K562 (cell line): ENCODE measurements around the gene RBFOX2. TPM values are rescaled to one million over a fixed set of nuclear protein-coding genes. Genes with fewer than 3 reads are reported as not detected.

Experiments
- ATAC-seq: fragments of 200-7000 bp; cut with Tn5 transposase; 3 replicates; pipeline ENCODE4 v1.9.1; 2020; ENCODE audit warnings: moderate library complexity
- BruUV-seq: library from RNA; stranded (reverse); fragments of 400-500 nt; replicated peaks from 2 replicates; lab custom pipeline; 2021; lab: Mats Ljungman, UMichigan
- CTCF ChIA-PET: fragments of 300-600 bp; formaldehyde crosslinking; extraction: SDS; loops from one replicate; lab custom pipeline; 2021; ENCODE audit warnings: low intra/inter-chr PET ratio; lab: Yijun Ruan, JAX
- POLR2A ChIA-PET: fragments of 300-600, 350-650 bp; sonication (Branson Sonifier 250); formaldehyde crosslinking; extraction: SDS; loops from one replicate; lab custom pipeline; 2021; ENCODE audit warnings: antibody characterized with exemption, inconsistent platforms; lab: Yijun Ruan, JAX
- DNase-seq, 4 experiments: peaks; one replicate each; pipeline versions ENCODE4 v3.0.0 to v3.0.0-alpha.2; 2011 to 2018; ENCODE audit warnings: low spot score in 3 of 4, mixed read lengths in 3 of 4; ENCODE audit errors: extremely low read depth in 1 of 4
- FAIRE-seq: peaks from 2 replicates; lab custom pipeline; 2011; peaks lifted over from hg19 to GRCh38; lab: Jason Lieb, UNC
- H2AFZ ChIP-seq: 2 replicates; pipeline ENCODE4 v1.6.0; 2011; ENCODE audit warnings: low read depth, low read length, control low read depth, inconsistent platforms
- H3K27ac ChIP-seq: fragments of 200-600 bp; 3 replicates; pipeline ENCODE4 v1.8.0; 2011; ENCODE audit warnings: low read depth, mild to moderate bottlenecking, control low read depth, inconsistent platforms, low read length, moderate library complexity, mixed read lengths; ENCODE audit errors: extremely low read depth
- H3K27me3 ChIP-seq, 2 experiments: fragments of 300-600 bp in 1 of 2; 2 replicates in 1 of 2; 3 replicates in 1 of 2; pipeline versions ENCODE4 v1.6.0 to v1.8.0; 2011; ENCODE audit warnings: inconsistent platforms in 2 of 2, low read length in 2 of 2, mild to moderate bottlenecking in 1 of 2, mixed read lengths in 1 of 2, moderate library complexity in 1 of 2; ENCODE audit not compliant: control insufficient read depth in 2 of 2, insufficient read depth in 2 of 2
- H3K36me3 ChIP-seq: fragments of 300-600 bp; 3 replicates; pipeline ENCODE4 v1.8.0; 2011; ENCODE audit warnings: mild to moderate bottlenecking, low read length, inconsistent platforms; ENCODE audit not compliant: control insufficient read depth, insufficient read depth
- H3K4me1 ChIP-seq, 2 experiments: fragments of 200-600 bp in 1 of 2; replicated peaks in 1 of 2; 2 replicates in 1 of 2; 3 replicates in 1 of 2; pipeline versions ENCODE4 v1.5.1 to v1.8.0; 2011; ENCODE audit warnings: inconsistent platforms in 2 of 2, low read length in 2 of 2, mild to moderate bottlenecking in 1 of 2, mixed read lengths in 1 of 2, moderate library complexity in 1 of 2; ENCODE audit not compliant: control insufficient read depth in 2 of 2, insufficient read depth in 2 of 2
- H3K4me2 ChIP-seq: 2 replicates; pipeline ENCODE4 v1.6.1; 2011; ENCODE audit warnings: low read length, control low read depth, inconsistent platforms, mixed read lengths; ENCODE audit not compliant: insufficient read depth
- H3K4me3 ChIP-seq: fragments of 200-600 bp; sonication (generic), shearing (Covaris generic); 2 replicates; pipeline ENCODE4 v1.5.1; 2016; ENCODE audit warnings: control low read depth, inconsistent platforms
- H3K79me2 ChIP-seq: fragments of 200-600 bp; 3 replicates; pipeline ENCODE4 v1.8.0; 2011; ENCODE audit warnings: low read length, inconsistent platforms; ENCODE audit not compliant: control insufficient read depth, insufficient read depth
- H3K9ac ChIP-seq, 2 experiments: 2 replicates each; pipeline versions ENCODE4 v1.6.0 to v1.6.1; 2011; ENCODE audit warnings: low read depth in 2 of 2, low read length in 2 of 2, control low read depth in 1 of 2, inconsistent platforms in 1 of 2, mild to moderate bottlenecking in 1 of 2, mixed read lengths in 1 of 2; ENCODE audit not compliant: insufficient read depth in 1 of 2
- H3K9me1 ChIP-seq: one replicate; pipeline ENCODE4 v1.6.0; 2011; ENCODE audit warnings: inconsistent platforms, mild to moderate bottlenecking, low read length, moderate library complexity; ENCODE audit not compliant: control insufficient read depth, insufficient read depth
- H3K9me3 ChIP-seq: replicated peaks from 2 replicates; pipeline ENCODE4 v1.5.1; 2011; ENCODE audit warnings: low read depth, low read length, inconsistent platforms; ENCODE audit not compliant: control insufficient read depth, insufficient read depth
- H4K20me1 ChIP-seq: replicated peaks from 2 replicates; pipeline ENCODE4 v1.6.1; 2011; ENCODE audit warnings: low read length, inconsistent platforms, mixed read lengths; ENCODE audit not compliant: control insufficient read depth, insufficient read depth
- BRD4 ChIP-seq: fragments of 200-600 bp; sonication (generic); IDR thresholded peaks from 2 replicates; pipeline ENCODE4 v1.6.1; 2017; ENCODE audit warnings: inconsistent platforms
- SMARCC2 ChIP-seq: fragments of 450-650 bp; IDR thresholded peaks from 2 replicates; pipeline ENCODE4 v1.6.1; 2017; ENCODE audit warnings: antibody characterized with exemption, moderate library complexity, mild to moderate bottlenecking, low read depth
- TAF1 ChIP-seq: IDR thresholded peaks from 2 replicates; pipeline ENCODE4 v1.6.1; 2011; ENCODE audit warnings: mild to moderate bottlenecking, low read length, moderate library complexity; ENCODE audit not compliant: insufficient read depth, control insufficient read depth, severe bottlenecking; ENCODE audit errors: extremely low read depth
- ZNF253 ChIP-seq: fragments of 250-450 bp; sonication (Bioruptor Pico); conservative IDR thresholded peaks from 2 replicates; pipeline ENCODE4 v1.6.1; 2021; ENCODE audit warnings: mild to moderate bottlenecking
- WGBS: fragments of 100-300 bp; shearing (Covaris generic); methylation state at CpG from one replicate; pipeline ENCODE4 v1.1.6; 2016; ENCODE audit warnings: low coverage, mixed read lengths; ENCODE audit not compliant: insufficient coverage; ENCODE audit errors: missing lambda C conversion rate; 5-methylcytosine and 5-hydroxymethylcytosine counted together
- in situ Hi-C: fragments of 300-500 bp; cut with MboI; formaldehyde crosslinking; loops from 4 replicates; pipeline ENCODE4 v1.15.0; 2018; ENCODE audit warnings: inconsistent platforms, mixed read lengths
- intact Hi-C: fragments of 100-400 bp; cut with micrococcal nuclease; formaldehyde crosslinking; loops from 2 replicates; pipeline ENCODE4 v1.14.2; 2022
- polyA plus RNA-seq, 8 experiments: library from polyadenylated mRNA; depleted of rRNA in 4 of 8; stranded (reverse) in 5 of 8; unstranded in 3 of 8; fragments of >200 nt; fragmentation: Nextera tagmentation in 2 of 8; fragmentation: Illumina TruSeq in 1 of 8; extraction: Ambion mirVana in 2 of 8; extraction: Trizol in 1 of 8; gene quantifications; 2 replicates each; pipeline versions ENCODE4 v1.2.1 to v1.2.3, GENCODE V29; 2011 to 2014; ENCODE audit warnings: inconsistent platforms in 1 of 8, missing spikeins in 1 of 8
- total RNA-seq, 7 experiments: library from RNA; depleted of rRNA in 6 of 7; stranded (reverse); fragments of >200 nt in 6 of 7; fragmentation: Illumina TruSeq in 2 of 7; extraction: Trizol in 2 of 7; gene quantifications; 2 replicates each; pipeline versions ENCODE4 v1.2.1 to v1.2.3, GENCODE V29; 2011 to 2021; ENCODE audit warnings: low replicate concordance in 1 of 7

The RBFOX2 gene
- total and polyA plus RNA-seq, 9 of the 15 experiments (the other 6 are each of a cell fraction or from before 2014, with no cell fraction given), result 5.8 to 24.8 (median 14.2) TPM

DNA sequence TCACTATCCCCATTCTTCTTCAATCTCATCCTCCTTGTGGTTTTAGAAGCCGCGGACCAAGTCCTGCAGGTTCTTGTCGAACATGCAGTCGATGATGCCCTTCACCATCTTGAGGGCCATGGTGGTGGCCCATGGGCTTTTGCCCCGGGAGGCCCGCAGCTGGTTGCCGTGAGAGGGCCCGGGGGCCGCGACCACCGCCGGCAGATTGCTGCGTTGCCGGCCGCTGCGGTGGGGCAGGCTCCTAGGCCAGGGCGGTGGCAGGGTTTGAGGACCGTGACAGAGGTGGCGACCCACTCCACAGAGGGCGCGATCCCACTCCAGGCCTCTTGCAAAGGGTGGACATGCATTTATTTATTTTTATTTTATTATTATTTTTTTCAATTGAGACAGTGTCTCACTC is 244.0 kb downstream of the RBFOX2 start (continued):
- no peak for TF ChIP-seq SMARCC2
- TF ChIP-seq ZNF253, result no peak

DNA sequence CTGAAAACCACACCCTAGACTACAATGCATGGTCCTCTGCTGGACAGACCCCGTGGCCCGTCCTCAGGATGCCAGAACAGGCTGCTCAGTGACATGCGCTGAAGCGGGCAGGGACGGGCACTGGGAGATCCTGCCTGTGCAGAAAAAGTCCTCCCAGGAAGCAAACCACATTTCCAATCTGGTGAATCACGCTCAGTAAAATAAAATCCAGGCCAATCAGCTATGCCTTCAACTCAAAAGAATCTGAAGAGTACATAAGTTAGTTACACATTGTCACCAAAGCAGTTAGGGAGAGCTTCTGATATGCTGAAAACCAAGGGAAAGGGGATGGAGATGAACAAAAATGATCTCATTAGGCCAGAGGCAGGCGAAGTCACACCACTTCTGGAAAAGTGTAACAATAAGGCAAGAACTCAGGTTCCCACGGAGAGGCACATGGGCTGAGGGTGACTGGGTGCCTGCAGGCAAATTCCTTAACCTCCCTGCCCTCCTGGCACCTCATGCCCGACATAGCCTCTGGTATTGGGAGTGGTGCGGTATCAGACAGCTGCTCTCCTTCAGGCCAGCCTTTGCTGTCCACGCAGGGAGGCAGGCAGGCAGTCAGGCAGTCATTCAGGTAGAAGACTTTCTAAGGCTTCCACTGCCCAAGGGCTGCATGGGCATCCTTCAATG is 244.5 kb downstream of the RBFOX2 start:
- no peak for FAIRE-seq
- no peaks in the 10 kb centered on the region; a peak in 2 of 5 replicates for H3K4me1 ChIP-seq
- no peak overlapping the region for H2AFZ ChIP-seq
- in situ Hi-C loops (no loop called here), intact Hi-C loops (no loop called here)
- no peaks in the 10 kb centered on the region for H3K79me2 ChIP-seq
- H3K9ac ChIP-seq, result no peak overlapping the region
- WGBS, result 83% methylated on average over 10 of the region's 11 CpGs
- no peak overlapping the region for H3K4me3 ChIP-seq
- no peaks in the 10 kb centered on the region for H4K20me1 ChIP-seq
- no peak overlapping the region for H3K27ac ChIP-seq
- BruUV-seq, result no TSS peak
- no peak overlapping the region for H3K4me2 ChIP-seq
- no peak for ATAC-seq
- POLR2A ChIA-PET, result interaction anchor here (0.6 kb wide), 1 partner anchor 168 kb away, joined by 3 read pairs; no protein-coding TSS in a partner anchor
- no peaks in the 10 kb centered on the region for H3K27me3 ChIP-seq
- TF ChIP-seq BRD4, result no peak
- no peak for TF ChIP-seq TAF1
- TF ChIP-seq, all 486 proteins: peak for 0
- Histone ChIP-seq H3K9me3 (no peaks in the 10 kb centered on the region), H3K9me1 (no peaks in the 10 kb centered on the region), H3K36me3 (peaks cover 10% of the 10 kb centered on the region; the same call in 2 of the 3 replicates)
- no peak for DNase-seq
- CTCF ChIA-PET, result no interaction called here
